Ascending aorta (tissue), 2 donors: ENCODE measurements around the gene FOXO1. TPM values are rescaled to one million over a fixed set of nuclear protein-coding genes. Genes with fewer than 3 reads are reported as not detected.
"Not testable (repeated sequence)": the region's sequence is repeated elsewhere in the genome, so short reads cannot be mapped to it uniquely, and the experiment has no call there.

Experiments
- DNase-seq, 2 donors: peaks; one replicate each; pipeline ENCODE4 v3.0.0-alpha.2; 2019; ENCODE audit warnings: low spot score in 2 of 2
- H3K27ac ChIP-seq, 2 donors: fragments of 200-600 bp; sonication (generic); one replicate each; pipeline ENCODE4 v1.5.1; 2016 to 2017; ENCODE audit warnings: mild to moderate bottlenecking in 1 of 2
- H3K27me3 ChIP-seq: fragments of 200-600 bp; sonication (generic); one replicate; pipeline ENCODE4 v1.5.1; 2017
- H3K36me3 ChIP-seq, 2 donors: fragments of 200-600 bp; sonication (generic); one replicate each; pipeline ENCODE4 v1.5.1; 2016
- H3K4me1 ChIP-seq, 2 donors: fragments of 200-600 bp; sonication (generic); one replicate each; pipeline ENCODE4 v1.5.1; 2016 to 2017; ENCODE audit warnings: mild to moderate bottlenecking in 1 of 2
- H3K4me3 ChIP-seq, 2 donors: fragments of 200-600 bp; sonication (generic); one replicate each; pipeline ENCODE4 v1.5.1; 2016 to 2017; ENCODE audit warnings: mild to moderate bottlenecking in 1 of 2
- H3K9me3 ChIP-seq, 2 donors: fragments of 200-600 bp; sonication (generic); one replicate each; pipeline ENCODE4 v1.5.1; 2016
- intact Hi-C: fragments of 100-400 bp; cut with DNase I; formaldehyde crosslinking; loops from one replicate; pipeline ENCODE4 v1.15.1; 2023
- total RNA-seq: library from RNA; depleted of rRNA; stranded (reverse); fragments of >200 nt; gene quantifications from one replicate; pipeline ENCODE4 v1.1.0, GENCODE V29; 2016
- TF ChIP-seq, protein P1 (sequence below), 3 experiments: fragments of 200-600 bp in 2 of 3; fragments of 450-650 bp in 1 of 3; sonication (generic) in 2 of 3; IDR thresholded peaks; one replicate each; pipeline ENCODE4 v1.5.1; 2016 to 2019; ENCODE audit warnings: antibody characterized with exemption in 3 of 3, mild to moderate bottlenecking in 1 of 3, moderate library complexity in 1 of 3

Gene FOXO1
- total RNA-seq, 1 donor from 2014 or later, result 65.1 TPM

DNA sequence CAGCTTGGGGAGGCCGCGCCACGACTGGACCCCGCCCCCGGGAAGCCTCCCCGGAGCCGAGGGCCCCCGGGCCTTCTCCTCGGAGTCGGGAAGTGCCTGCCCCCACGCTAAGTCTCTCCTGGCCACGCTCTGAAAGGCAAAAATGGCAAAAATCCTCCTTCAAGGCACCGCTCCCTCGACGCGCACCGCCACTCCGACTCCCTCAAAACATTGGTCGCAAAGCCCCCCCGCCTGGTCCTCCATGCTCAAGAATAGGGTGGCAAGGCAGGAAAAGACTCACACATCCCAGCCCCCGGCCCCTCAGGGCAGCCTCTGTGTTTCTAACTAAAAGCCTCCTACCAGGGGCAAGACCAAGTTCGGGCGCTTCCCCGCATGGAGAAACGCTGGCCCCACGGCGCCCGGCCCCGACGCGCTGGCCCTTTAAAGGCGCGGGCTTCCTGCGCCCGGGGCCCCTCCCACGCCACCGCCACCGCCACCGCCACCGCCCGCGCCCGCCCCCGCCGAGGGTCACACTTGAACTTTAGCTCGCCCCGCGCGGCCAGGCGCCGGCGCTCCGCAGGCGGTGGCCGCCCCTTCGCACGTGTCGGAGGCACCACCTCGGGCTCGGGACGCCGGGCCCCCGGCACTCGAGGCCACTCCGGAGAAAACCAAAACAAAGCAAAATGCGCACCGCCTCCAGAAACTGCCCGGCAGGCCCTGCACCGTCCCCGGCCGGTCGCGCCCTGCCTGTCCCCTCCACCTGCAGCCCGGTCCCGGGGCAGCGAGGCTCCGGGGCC, 1.9 kb downstream of the FOXO1 start:
- intact Hi-C loops, result loop anchor here (2.0 to 10.0 kb wide), 10 partner anchors 72 to 1380 kb away; partner anchors contain the start of genes DGKH and WBP4
- Histone ChIP-seq H3K4me1 (peaks cover 0 to 31% of the 10 kb centered on the region in 2 donors), H3K4me3 (peak overlapping the region; percentile 74 to 79), H3K9me3 (no peaks in the 10 kb centered on the region), H3K27me3 (no peaks in the 10 kb centered on the region), H3K27ac (peak overlapping the region; percentile 96 to 100), H3K36me3 (no peaks in the 10 kb centered on the region)
- peak in 1 of 2 donors; percentile 86 for DNase-seq
- TF ChIP-seq, protein P1, sequence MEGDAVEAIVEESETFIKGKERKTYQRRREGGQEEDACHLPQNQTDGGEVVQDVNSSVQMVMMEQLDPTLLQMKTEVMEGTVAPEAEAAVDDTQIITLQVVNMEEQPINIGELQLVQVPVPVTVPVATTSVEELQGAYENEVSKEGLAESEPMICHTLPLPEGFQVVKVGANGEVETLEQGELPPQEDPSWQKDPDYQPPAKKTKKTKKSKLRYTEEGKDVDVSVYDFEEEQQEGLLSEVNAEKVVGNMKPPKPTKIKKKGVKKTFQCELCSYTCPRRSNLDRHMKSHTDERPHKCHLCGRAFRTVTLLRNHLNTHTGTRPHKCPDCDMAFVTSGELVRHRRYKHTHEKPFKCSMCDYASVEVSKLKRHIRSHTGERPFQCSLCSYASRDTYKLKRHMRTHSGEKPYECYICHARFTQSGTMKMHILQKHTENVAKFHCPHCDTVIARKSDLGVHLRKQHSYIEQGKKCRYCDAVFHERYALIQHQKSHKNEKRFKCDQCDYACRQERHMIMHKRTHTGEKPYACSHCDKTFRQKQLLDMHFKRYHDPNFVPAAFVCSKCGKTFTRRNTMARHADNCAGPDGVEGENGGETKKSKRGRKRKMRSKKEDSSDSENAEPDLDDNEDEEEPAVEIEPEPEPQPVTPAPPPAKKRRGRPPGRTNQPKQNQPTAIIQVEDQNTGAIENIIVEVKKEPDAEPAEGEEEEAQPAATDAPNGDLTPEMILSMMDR (IDR thresholded peaks at IDR 0.05), result no peak

GRCh38 chr13:40664100-40664349, 2.4 kb downstream of the FOXO1 start:
- Histone ChIP-seq H3K4me3 (peak overlapping the region; percentile 74 to 79), H3K4me1 (peaks cover 0 to 31% of the 10 kb centered on the region in 2 donors), H3K27ac (peak overlapping the region; percentile 96 to 100)
- H3K27me3 ChIP-seq, H3K36me3 ChIP-seq, H3K9me3 ChIP-seq: not testable (repeated sequence)
- intact Hi-C loops, result loop anchor here (2.0 to 10.0 kb wide), 5 partner anchors 72 to 1381 kb away; partner anchors contain the start of gene DGKH
- DNase-seq, result peak in 1 of 2 donors; percentile 80

GRCh38 chr13:40662866-40663265, 3.6 kb downstream of the FOXO1 start:
- H3K4me1 ChIP-seq, result peaks cover 0 to 30% of the 10 kb centered on the region in 2 donors
- H3K4me3 ChIP-seq, result peak overlapping the region; percentile 74 to 79
- peak overlapping the region; percentile 96 to 100 for H3K27ac ChIP-seq
- intact Hi-C loops, result loop anchor here (5.0 to 10.0 kb wide), 2 partner anchors 71 to 1382 kb away; partner anchors contain the start of gene DGKH
- no peaks in the 10 kb centered on the region for H3K27me3 ChIP-seq
- no peaks in the 10 kb centered on the region for H3K9me3 ChIP-seq
- no peaks in the 10 kb centered on the region for H3K36me3 ChIP-seq
- DNase-seq, result no peak
- TF ChIP-seq, protein P1 (IDR thresholded peaks at IDR 0.05), result no peak

DNA sequence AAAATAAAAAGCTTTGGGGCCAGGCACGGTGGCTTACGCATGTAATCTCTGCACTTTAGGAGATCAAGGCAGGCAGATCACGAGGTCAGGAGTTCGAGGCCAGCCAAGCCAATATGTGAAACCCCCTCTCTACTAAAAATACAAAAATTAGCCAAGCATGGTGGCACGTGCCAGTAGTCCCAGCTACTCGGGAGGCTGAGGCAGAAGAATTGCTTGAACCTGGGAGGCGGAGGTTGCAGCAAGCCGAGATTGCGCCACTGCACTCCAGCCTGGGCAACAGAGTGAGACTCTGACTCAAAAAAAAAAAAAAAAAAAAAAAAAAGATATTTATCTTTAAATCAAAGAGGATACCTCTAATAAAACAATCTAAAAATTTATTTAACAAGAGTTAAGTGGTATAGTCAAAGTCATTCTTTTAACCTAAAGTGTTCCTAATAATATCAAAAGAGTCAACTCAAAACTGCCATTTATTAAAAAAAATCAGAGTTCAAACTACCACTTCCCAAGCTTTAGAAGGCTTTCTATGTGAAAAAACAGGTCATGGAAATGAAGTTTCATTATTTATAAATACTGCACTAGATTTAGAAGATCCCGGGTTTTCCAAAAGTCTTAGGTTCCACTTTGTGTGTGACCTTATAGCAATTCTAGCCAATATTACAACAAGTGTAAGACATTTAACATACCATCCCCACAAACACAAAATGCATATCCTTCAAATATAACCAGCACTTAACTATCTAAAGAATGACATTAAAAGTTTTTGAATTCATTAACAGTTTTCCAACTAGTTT, 4.4 kb downstream of the FOXO1 start:
- peak overlapping the region; percentile 96 to 100 for H3K27ac ChIP-seq
- no peaks in the 10 kb centered on the region for H3K27me3 ChIP-seq
- no peaks in the 10 kb centered on the region for H3K36me3 ChIP-seq
- DNase-seq, result no peak
- TF ChIP-seq, protein P1 (IDR thresholded peaks at IDR 0.05), result no peak
- intact Hi-C loops, result loop anchor here (5.0 to 10.0 kb wide), 2 partner anchors 70 to 1383 kb away; partner anchors contain the start of gene DGKH
- peaks cover 0 to 33% of the 10 kb centered on the region in 2 donors for H3K4me1 ChIP-seq
- peak overlapping the region in 1 of 2 donors; percentile 74 for H3K4me3 ChIP-seq
- H3K9me3 ChIP-seq, result no peaks in the 10 kb centered on the region

GRCh38 chr13:40660692-40661091, 5.7 kb downstream of the FOXO1 start:
- Histone ChIP-seq H3K27me3 (no peaks in the 10 kb centered on the region), H3K4me3 (no peak overlapping the region), H3K9me3 (no peaks in the 10 kb centered on the region), H3K27ac (no peak overlapping the region), H3K4me1 (peaks cover 0 to 39% of the 10 kb centered on the region in 2 donors), H3K36me3 (no peaks in the 10 kb centered on the region)
- intact Hi-C loops, result loop anchor here (5.0 to 10.0 kb wide), 2 partner anchors 68 to 1384 kb away; partner anchors contain the start of gene DGKH
- TF ChIP-seq, protein P1 (IDR thresholded peaks at IDR 0.05), result no peak
- DNase-seq, result no peak
